Upper lobe of left lung (tissue), 6 donors: ENCODE measurements around the gene CDH13. TPM values are rescaled to one million over a fixed set of nuclear protein-coding genes. Genes with fewer than 3 reads are reported as not detected.

Experiments used
- ATAC-seq, 2 donors: fragments of 200-7000 bp; cut with Tn5 transposase; one replicate each; pipeline ENCODE4 v1.9.1; 2022; ENCODE audit warnings: mild to moderate bottlenecking in 2 of 2, moderate library complexity in 2 of 2; ENCODE audit not compliant: low FRiP score in 2 of 2
- DNase-seq, 2 donors: peaks; one replicate each; pipeline ENCODE4 v3.0.0-alpha.2; 2019 to 2020
- H3K27ac ChIP-seq, 4 donors: fragments of 200-600 bp; sonication (generic); one replicate each; pipeline ENCODE4 v1.5.1; 2016 to 2019
- H3K27me3 ChIP-seq, 4 donors: fragments of 200-600 bp; sonication (generic); one replicate each; pipeline ENCODE4 v1.5.1; 2017 to 2019
- H3K36me3 ChIP-seq, 4 donors: fragments of 200-600 bp; sonication (generic); one replicate each; pipeline ENCODE4 v1.5.1; 2016 to 2019
- H3K4me1 ChIP-seq, 4 donors: fragments of 200-600 bp; sonication (generic); one replicate each; pipeline ENCODE4 v1.5.1; 2018 to 2019
- H3K4me3 ChIP-seq, 4 donors: fragments of 200-600 bp; sonication (generic); one replicate each; pipeline ENCODE4 v1.5.1; 2017 to 2019; ENCODE audit warnings: mild to moderate bottlenecking in 2 of 4, moderate library complexity in 1 of 4
- H3K9me3 ChIP-seq, 4 donors: fragments of 200-600 bp; sonication (generic); one replicate each; pipeline ENCODE4 v1.5.1; 2018 to 2019
- CTCF ChIP-seq, 6 experiments: fragments of 450-650 bp in 4 of 6; fragments of 200-600 bp in 2 of 6; sonication (generic) in 2 of 6; IDR thresholded peaks; one replicate each; pipeline ENCODE4 v1.5.1; 2016 to 2019; ENCODE audit warnings: antibody characterized with exemption in 6 of 6
- EP300 ChIP-seq, 4 donors: sonication (generic); formaldehyde crosslinking; IDR thresholded peaks; one replicate each; pipeline ENCODE4 v1.5.1; 2017; ENCODE audit warnings: antibody characterized with exemption in 4 of 4, control low read depth in 2 of 4
- POLR2A ChIP-seq, 4 donors: fragments of 450-650 bp; IDR thresholded peaks; one replicate each; pipeline ENCODE4 v1.5.1; 2016 to 2017; ENCODE audit warnings: antibody characterized with exemption in 4 of 4, mild to moderate bottlenecking in 2 of 4
- POLR2AphosphoS5 ChIP-seq, 2 donors: sonication (generic); formaldehyde crosslinking; IDR thresholded peaks; one replicate each; pipeline ENCODE4 v1.5.1; 2017; ENCODE audit warnings: antibody characterized with exemption in 2 of 2
- WGBS, 2 donors: methylation state at CpG; one replicate each; pipeline ENCODE4 v1.1.5; 2017 to 2018; 5-methylcytosine and 5-hydroxymethylcytosine counted together
- total RNA-seq, 6 donors: library from RNA; depleted of rRNA in 4 of 6; stranded (reverse); fragments of >200 nt in 4 of 6; gene quantifications; one replicate each; pipeline versions ENCODE4 v1.1.0 to v1.2.1, GENCODE V29; 2016 to 2021
- donor health status: DM: no; HTN: no; CAD: no; lungs with moderate emphysema.
- donor health status: DM: no; HTN: yes; CAD: no; lungs with severe emphysema.

The CDH13 gene
- total RNA-seq, 6 donors from 2014 or later, result 11.3 to 39.8 (median 19.9) TPM

GRCh38 chr16:83407928-83408327 lies 781.2 kb downstream of the CDH13 start:
- Histone ChIP-seq H3K36me3 (no peaks in the 10 kb centered on the region), H3K9me3 (no peaks in the 10 kb centered on the region), H3K4me3 (no peak overlapping the region), H3K27ac (no peak overlapping the region), H3K27me3 (no peaks in the 10 kb centered on the region), H3K4me1 (no peaks in the 10 kb centered on the region)
- DNase-seq (no peak), ATAC-seq (no peak)
- WGBS, 2 donors, result 77 to 79% methylated on average over 5 of the region's 5 CpGs
- no peak for TF ChIP-seq POLR2A (IDR thresholded peaks at IDR 0.05)
- no peak for TF ChIP-seq EP300 (IDR thresholded peaks at IDR 0.05)
- no peak for TF ChIP-seq POLR2AphosphoS5 (IDR thresholded peaks at IDR 0.05)
- TF ChIP-seq CTCF (IDR thresholded peaks at IDR 0.05), result no peak

- H3K36me3 ChIP-seq, result no peaks in the 10 kb centered on the region
- H3K27me3 ChIP-seq, result no peaks in the 10 kb centered on the region
- ATAC-seq (no peak), DNase-seq (no peak)
- no peaks in the 10 kb centered on the region for H3K9me3 ChIP-seq
- H3K4me1 ChIP-seq, result no peaks in the 10 kb centered on the region
- H3K4me3 ChIP-seq, result no peak overlapping the region
- 86 to 92% methylated on average over 3 of the region's 3 CpGs for WGBS, 2 donors
- TF ChIP-seq POLR2AphosphoS5 (IDR thresholded peaks at IDR 0.05) (no peak), CTCF (IDR thresholded peaks at IDR 0.05) (no peak), EP300 (IDR thresholded peaks at IDR 0.05) (no peak)
- no peak overlapping the region for H3K27ac ChIP-seq
Measured at GRCh38 chr16:83409347-83409746, 782.6 kb downstream of the CDH13 start.

GRCh38 chr16:83418565-83418964 lies 791.8 kb downstream of the CDH13 start:
- Histone ChIP-seq H3K36me3 (no peaks in the 10 kb centered on the region), H3K4me3 (no peak overlapping the region), H3K27ac (no peak overlapping the region), H3K4me1 (no peaks in the 10 kb centered on the region), H3K9me3 (no peaks in the 10 kb centered on the region), H3K27me3 (no peaks in the 10 kb centered on the region)
- DNase-seq (no peak), ATAC-seq (no peak)
- WGBS, 2 donors, result 60 to 63% methylated on average over 1 of the region's 1 CpG
- TF ChIP-seq POLR2AphosphoS5 (IDR thresholded peaks at IDR 0.05) (no peak), EP300 (IDR thresholded peaks at IDR 0.05) (no peak), POLR2A (IDR thresholded peaks at IDR 0.05) (no peak), CTCF (IDR thresholded peaks at IDR 0.05) (no peak)

GRCh38 chr16:83420206-83420760 lies 793.5 kb downstream of the CDH13 start:
- H3K27me3 ChIP-seq, result no peaks in the 10 kb centered on the region
- 67 to 70% methylated on average over 9 of the region's 9 CpGs for WGBS, 2 donors
- no peak overlapping the region for H3K27ac ChIP-seq
- no peaks in the 10 kb centered on the region for H3K36me3 ChIP-seq
- DNase-seq, result no peak
- no peak for ATAC-seq
- no peaks in the 10 kb centered on the region for H3K4me1 ChIP-seq
- H3K9me3 ChIP-seq, result no peaks in the 10 kb centered on the region
- TF ChIP-seq CTCF (IDR thresholded peaks at IDR 0.05) (no peak), POLR2A (IDR thresholded peaks at IDR 0.05) (no peak)
- no peak overlapping the region for H3K4me3 ChIP-seq

GRCh38 chr16:83433201-83433600 lies 806.4 kb downstream of the CDH13 start:
- no peak overlapping the region for H3K4me3 ChIP-seq

More at GRCh38 chr16:83433201-83433600, 806.4 kb downstream of the CDH13 start:
- DNase-seq, result no peak
- H3K27me3 ChIP-seq, result no peaks in the 10 kb centered on the region
- no peaks in the 10 kb centered on the region for H3K4me1 ChIP-seq
- WGBS, 2 donors, result 50 to 76% methylated on average over 3 of the region's 3 CpGs
- no peak for ATAC-seq
- H3K9me3 ChIP-seq, result no peaks in the 10 kb centered on the region
- H3K27ac ChIP-seq, result no peak overlapping the region
- TF ChIP-seq POLR2A (IDR thresholded peaks at IDR 0.05) (no peak), CTCF (IDR thresholded peaks at IDR 0.05) (no peak), EP300 (IDR thresholded peaks at IDR 0.05) (no peak)
- H3K36me3 ChIP-seq, result no peaks in the 10 kb centered on the region
